Mucosa of descending colon (tissue), 3 donors: Measurements from ENCODE around the gene GYS2. TPM values are rescaled to one million over a fixed set of nuclear protein-coding genes. Genes with fewer than 3 reads are reported as not detected.

ENCODE experiments used
- ATAC-seq: fragments of 200-7000 bp; cut with Tn5 transposase; one replicate; pipeline ENCODE4 v1.9.1; 2020; ENCODE audit warnings: mild to moderate bottlenecking, moderate library complexity
- DNase-seq, 3 donors: peaks; one replicate each; pipeline ENCODE4 v3.0.0-alpha.2; 2020
- H3K36me3 ChIP-seq: fragments of 200-600 bp; one replicate; pipeline ENCODE4 v1.8.0; 2021; ENCODE audit warnings: low read depth, mild to moderate bottlenecking
- H3K4me1 ChIP-seq: fragments of 200-600 bp; one replicate; pipeline ENCODE4 v1.8.0; 2021; ENCODE audit warnings: low read depth, mild to moderate bottlenecking
- H3K4me3 ChIP-seq: fragments of 200-600 bp; one replicate; pipeline ENCODE4 v1.8.0; 2021; ENCODE audit warnings: mild to moderate bottlenecking
- H3K9me3 ChIP-seq: fragments of 200-600 bp; one replicate; pipeline ENCODE4 v1.8.0; 2021; ENCODE audit warnings: mild to moderate bottlenecking
- CTCF ChIP-seq: fragments of 200-600 bp; IDR thresholded peaks from one replicate; pipeline ENCODE4 v1.8.0; 2022; ENCODE audit warnings: antibody characterized with exemption, mild to moderate bottlenecking
- intact Hi-C, 2 donors: fragments of 100-400 bp; cut with DNase I in 1 of 2; cut with micrococcal nuclease in 1 of 2; formaldehyde crosslinking; loops; one replicate each; pipeline versions ENCODE4 v1.11.0 to v1.11.1; 2022; cut with DNase I, micrococcal nuclease
- total RNA-seq, 3 donors: library from RNA; stranded (reverse); fragmentation: NEBNext Ultra II Directional in 2 of 3; extraction: Animal tissue kit (Norgen Biotek cat#: 25700) in 2 of 3; gene quantifications; one replicate each; pipeline versions ENCODE4 v1.2.1 to v1.2.4, GENCODE V29; 2021 to 2023
- donor health status: DM: no; HTN: no; CAD: no; lungs with moderate emphysema.
- donor health status: DM: no; HTN: no; CAD: no.
- donor health status: DM: no; HTN: yes; CAD: no.

Gene GYS2
- total RNA-seq, 3 donors from 2014 or later: not detected

- intact Hi-C loops: no loop called here
- Histone ChIP-seq H3K4me1 (no peaks in the 10 kb centered on the region), H3K36me3 (no peaks in the 10 kb centered on the region), H3K9me3 (no peaks in the 10 kb centered on the region), H3K4me3 (no peak overlapping the region)
- no peak for TF ChIP-seq CTCF
- ATAC-seq (no peak), DNase-seq (no peak)
Observed at GRCh38 chr12:21634245-21634644, 29.6 kb upstream of the GYS2 start.

GRCh38 chr12:21631367-21631766 is 26.7 kb upstream of the GYS2 start:
- ATAC-seq (no peak), DNase-seq (no peak)
- Histone ChIP-seq H3K4me3 (no peak overlapping the region), H3K9me3 (no peaks in the 10 kb centered on the region), H3K36me3 (no peaks in the 10 kb centered on the region), H3K4me1 (no peaks in the 10 kb centered on the region)
- no peak for TF ChIP-seq CTCF
- intact Hi-C loops: no loop called here

DNA sequence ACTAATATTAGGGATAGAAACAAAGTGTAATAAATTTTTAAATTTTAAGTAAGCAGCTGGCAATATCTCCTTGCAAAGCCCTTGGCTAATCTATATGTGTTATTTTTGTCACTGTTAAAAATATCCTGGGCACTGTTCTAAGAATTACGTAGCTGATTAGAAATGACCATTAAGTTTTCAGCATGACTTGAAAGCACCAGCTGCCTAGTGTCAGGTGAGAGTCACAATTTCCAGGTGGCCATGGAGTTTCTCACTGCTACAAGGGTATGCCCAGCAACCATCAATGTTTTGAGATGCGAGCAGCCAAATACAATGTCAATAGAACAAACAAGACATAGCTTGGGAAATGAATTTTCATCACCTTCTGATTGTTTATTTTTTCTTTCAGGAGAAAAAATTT is 23.3 kb upstream of the GYS2 start:
- H3K4me1 ChIP-seq: no peaks in the 10 kb centered on the region
- H3K9me3 ChIP-seq: no peaks in the 10 kb centered on the region
- H3K36me3 ChIP-seq: no peaks in the 10 kb centered on the region
- DNase-seq (no peak), ATAC-seq (no peak)
- no peak overlapping the region for H3K4me3 ChIP-seq
- intact Hi-C loops: no loop called here
- TF ChIP-seq CTCF: no peak

- Histone ChIP-seq H3K4me1 (no peaks in the 10 kb centered on the region), H3K36me3 (no peaks in the 10 kb centered on the region), H3K9me3 (no peaks in the 10 kb centered on the region), H3K4me3 (no peak overlapping the region)
- ATAC-seq (no peak), DNase-seq (no peak)
- intact Hi-C loops: no loop called here
- no peak for TF ChIP-seq CTCF
Observed at GRCh38 chr12:21618566-21618965, 13.9 kb upstream of the GYS2 start.

DNA sequence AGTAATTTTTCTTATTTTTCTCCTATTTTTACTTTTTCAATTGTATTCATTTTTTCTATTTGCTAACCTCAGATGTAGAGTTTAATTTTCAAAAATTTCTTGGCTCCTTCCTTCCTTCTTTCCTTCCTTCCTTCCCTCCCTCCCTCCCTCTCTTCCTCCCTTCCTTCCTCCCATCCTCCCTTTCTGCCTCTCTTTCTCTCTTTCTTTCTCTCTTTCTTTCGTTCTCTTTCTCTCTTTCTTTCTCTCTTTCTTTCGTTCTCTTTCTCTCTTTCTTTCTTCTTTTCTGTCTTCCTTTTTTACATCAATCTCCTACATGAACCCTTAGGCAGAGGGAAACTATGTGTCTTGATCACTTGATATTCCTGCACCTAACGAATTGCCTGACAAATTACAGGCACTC is 12.4 kb upstream of the GYS2 start:
- no peak for DNase-seq
- intact Hi-C loops: no loop called here

More for the DNA sequence above, 12.4 kb upstream of the GYS2 start:
- Histone ChIP-seq H3K9me3 (no peaks in the 10 kb centered on the region), H3K36me3 (no peaks in the 10 kb centered on the region), H3K4me1 (no peaks in the 10 kb centered on the region), H3K4me3 (no peak overlapping the region)
- ATAC-seq: no peak
- no peak for TF ChIP-seq CTCF
